H9 (cell line): Measurements from ENCODE around the gene ARHGAP15. TPM values are rescaled to one million over a fixed set of nuclear protein-coding genes. Genes with fewer than 3 reads are reported as not detected.

Experiments used
- DNase-seq: peaks from one replicate; pipeline ENCODE4 v3.0.0-alpha.2; 2017
- H2AFZ ChIP-seq: one replicate; pipeline ENCODE4 v1.6.1; 2013; ENCODE audit warnings: mild to moderate bottlenecking, low read length, control low read depth, moderate library complexity
- H2AK5ac ChIP-seq: 2 replicates; pipeline ENCODE4 v1.6.1; 2013; ENCODE audit warnings: low read length, control low read depth, mixed read lengths; ENCODE audit not compliant: insufficient read length
- H2BK120ac ChIP-seq: one replicate; pipeline ENCODE4 v1.6.1; 2013; ENCODE audit warnings: low read depth, mild to moderate bottlenecking, low read length, control low read depth, inconsistent platforms; ENCODE audit not compliant: poor library complexity, severe bottlenecking
- H2BK12ac ChIP-seq: 2 replicates; pipeline ENCODE4 v1.6.1; 2013; ENCODE audit warnings: low read length, control low read depth, mixed read lengths, low read depth; ENCODE audit not compliant: insufficient read length
- H2BK15ac ChIP-seq: 2 replicates; pipeline ENCODE4 v1.6.1; 2013; ENCODE audit warnings: low read depth, low read length, control low read depth
- H2BK20ac ChIP-seq: one replicate; pipeline ENCODE4 v1.6.1; 2013; ENCODE audit warnings: low read depth, mild to moderate bottlenecking, low read length, control low read depth, inconsistent platforms; ENCODE audit not compliant: poor library complexity, severe bottlenecking
- H2BK5ac ChIP-seq: 2 replicates; pipeline ENCODE4 v1.6.1; 2013; ENCODE audit warnings: low read length, control low read depth, mixed read lengths; ENCODE audit not compliant: insufficient read length
- H3K14ac ChIP-seq: 2 replicates; pipeline ENCODE4 v1.6.1; 2013; ENCODE audit warnings: low read length, control low read depth; ENCODE audit not compliant: insufficient read depth
- H3K18ac ChIP-seq: 2 replicates; pipeline ENCODE4 v1.6.1; 2013; ENCODE audit warnings: low read depth, mild to moderate bottlenecking, mixed read lengths, low read length, control low read depth; ENCODE audit not compliant: insufficient read length
- H3K23ac ChIP-seq: 2 replicates; pipeline ENCODE4 v1.6.1; 2013; ENCODE audit warnings: low read length, control low read depth, mixed read lengths, low read depth; ENCODE audit not compliant: insufficient read length
- H3K23me2 ChIP-seq: 2 replicates; pipeline ENCODE4 v1.6.1; 2013; ENCODE audit warnings: low read depth, mild to moderate bottlenecking, mixed read lengths, low read length, control low read depth; ENCODE audit not compliant: insufficient read length, poor library complexity, severe bottlenecking
- H3K27ac ChIP-seq: 2 replicates; pipeline ENCODE4 v1.5.1; 2013; ENCODE audit warnings: low read length, control low read depth, mixed read lengths, low read depth; ENCODE audit not compliant: insufficient read length
- H3K27me3 ChIP-seq: 2 replicates; pipeline ENCODE4 v1.6.1; 2013; ENCODE audit warnings: low read length, control low read depth, inconsistent platforms; ENCODE audit not compliant: insufficient read depth
- H3K4ac ChIP-seq: 2 replicates; pipeline ENCODE4 v1.6.1; 2013; ENCODE audit warnings: low read depth, mild to moderate bottlenecking, control low read depth, inconsistent platforms, low read length, moderate library complexity
- H3K4me1 ChIP-seq: 2 replicates; pipeline ENCODE4 v1.6.1; 2013; ENCODE audit warnings: low read length, control low read depth, inconsistent platforms; ENCODE audit not compliant: insufficient read depth
- H3K4me2 ChIP-seq: 2 replicates; pipeline ENCODE4 v1.6.1; 2013; ENCODE audit warnings: low read length, control low read depth, mixed read lengths; ENCODE audit not compliant: insufficient read length, insufficient read depth
- H3K56ac ChIP-seq: 2 replicates; pipeline ENCODE4 v1.6.1; 2013; ENCODE audit warnings: low read depth, mild to moderate bottlenecking, mixed read lengths, low read length, control low read depth; ENCODE audit not compliant: insufficient read length
- H3K79me1 ChIP-seq: 2 replicates; pipeline ENCODE4 v1.6.1; 2013; ENCODE audit warnings: low read depth, mild to moderate bottlenecking, moderate library complexity, low read length, control low read depth, inconsistent platforms; ENCODE audit not compliant: insufficient read depth, poor library complexity, severe bottlenecking
- H3K79me2 ChIP-seq: 2 replicates; pipeline ENCODE4 v1.6.1; 2013; ENCODE audit warnings: low read length, control low read depth, inconsistent platforms; ENCODE audit not compliant: insufficient read depth
- H3K9ac ChIP-seq: 2 replicates; pipeline ENCODE4 v1.6.1; 2013; ENCODE audit warnings: low read length, control low read depth, mixed read lengths; ENCODE audit not compliant: insufficient read length; ENCODE audit errors: extremely low read depth
- H3K9me3 ChIP-seq: one replicate; pipeline ENCODE4 v1.6.1; 2013; ENCODE audit warnings: low read depth, low read length, inconsistent platforms; ENCODE audit not compliant: control insufficient read depth
- H3T11ph ChIP-seq: one replicate; pipeline ENCODE4 v1.6.1; 2013; ENCODE audit warnings: mild to moderate bottlenecking, low read length, control low read depth, inconsistent platforms
- H4K20me1 ChIP-seq: one replicate; pipeline ENCODE4 v1.6.1; 2013; ENCODE audit not compliant: control insufficient read depth, insufficient read length, insufficient read depth
- H4K5ac ChIP-seq: 2 replicates; pipeline ENCODE4 v1.6.1; 2013; ENCODE audit warnings: low read depth, mild to moderate bottlenecking, mixed read lengths, low read length, control low read depth; ENCODE audit not compliant: insufficient read length
- H4K8ac ChIP-seq: replicated peaks from 2 replicates; pipeline ENCODE4 v1.6.1; 2013; ENCODE audit warnings: low read length, control low read depth, mixed read lengths, low read depth; ENCODE audit not compliant: insufficient read length
- H4K91ac ChIP-seq: 2 replicates; pipeline ENCODE4 v1.6.1; 2013; ENCODE audit warnings: low read depth, mild to moderate bottlenecking, moderate library complexity, mixed read lengths, low read length, control low read depth; ENCODE audit not compliant: insufficient read length
- H3K27ac Mint-ChIP-seq, 3 experiments: 2 replicates in 2 of 3; 3 replicates in 1 of 3; pipeline ENCODE4 v1.8.0; 2020 to 2021; ENCODE audit warnings: mixed read lengths in 3 of 3, mild to moderate bottlenecking in 1 of 3, moderate library complexity in 1 of 3
- H3K27me3 Mint-ChIP-seq: 2 replicates; pipeline ENCODE4 v1.8.0; 2021; ENCODE audit warnings: low read depth, mild to moderate bottlenecking, moderate library complexity, mixed read lengths
- H3K36me3 Mint-ChIP-seq, 3 experiments: 2 replicates in 2 of 3; 3 replicates in 1 of 3; pipeline ENCODE4 v1.8.0; 2020 to 2021; ENCODE audit warnings: low read depth in 3 of 3, mixed read lengths in 3 of 3; ENCODE audit not compliant: insufficient read depth in 1 of 3
- H3K4me1 Mint-ChIP-seq, 2 experiments: 2 replicates each; pipeline ENCODE4 v1.8.0; 2020; ENCODE audit warnings: mixed read lengths in 2 of 2
- H3K4me3 Mint-ChIP-seq, 2 experiments: 2 replicates in 1 of 2; 3 replicates in 1 of 2; pipeline ENCODE4 v1.8.0; 2020 to 2021; ENCODE audit warnings: mild to moderate bottlenecking in 2 of 2, mixed read lengths in 2 of 2, moderate library complexity in 1 of 2
- H3K9me3 Mint-ChIP-seq, 2 experiments: 2 replicates in 1 of 2; 3 replicates in 1 of 2; pipeline ENCODE4 v1.8.0; 2020; ENCODE audit warnings: mild to moderate bottlenecking in 2 of 2, mixed read lengths in 2 of 2, moderate library complexity in 1 of 2
- CTCF ChIP-seq: fragments of 200-600 bp; sonication (generic); conservative IDR thresholded peaks from 3 replicates; pipeline ENCODE4 v1.8.0; 2021; ENCODE audit warnings: antibody characterized with exemption, mild to moderate bottlenecking
- WGBS: extraction: QIAGEN DNeasy Blood & Tissue Kit; methylation state at CpG from one replicate; pipeline ENCODE4 v1.1.7; 2013; ENCODE audit warnings: missing lambda C conversion rate, low lambda C conversion rate, mixed read lengths; ENCODE audit not compliant: insufficient read length; ENCODE audit errors: extremely low coverage; 5-methylcytosine and 5-hydroxymethylcytosine counted together
- total RNA-seq: library from RNA; stranded (reverse); gene quantifications from 2 replicates; pipeline ENCODE4 v1.2.1, GENCODE V29; 2021

The ARHGAP15 gene
- total RNA-seq, 1 experiment from 2014 or later, result not detected

- no peaks in the 10 kb centered on the region for H3K23me2 ChIP-seq
- no peak overlapping the region for H2BK15ac ChIP-seq
- no peak overlapping the region for H3K18ac ChIP-seq
- no peak overlapping the region for H3K4ac ChIP-seq
- no peaks in the 10 kb centered on the region for H3K79me1 ChIP-seq
- no peak overlapping the region for H3K27ac ChIP-seq
- no peak overlapping the region for H4K5ac ChIP-seq
- no peak for DNase-seq
- H3K9me3 ChIP-seq, result no peaks in the 10 kb centered on the region
- H2BK20ac ChIP-seq, result no peak overlapping the region
- H3K36me3 Mint-ChIP-seq, result no peaks in the 10 kb centered on the region
- H4K91ac ChIP-seq, result no peak overlapping the region
- H2AK5ac ChIP-seq, result no peak overlapping the region
- H3K56ac ChIP-seq, result no peak overlapping the region
- no peak overlapping the region for H2BK12ac ChIP-seq
- H3K4me1 ChIP-seq, result peaks cover 6% of the 10 kb centered on the region; the same call in 1 of the 2 replicates
- H3K27me3 Mint-ChIP-seq, result no peaks in the 10 kb centered on the region
- no peak overlapping the region for H3K9ac ChIP-seq
- H3K79me2 ChIP-seq, result no peaks in the 10 kb centered on the region
- H4K20me1 ChIP-seq, result no peaks in the 10 kb centered on the region
- H3K4me2 ChIP-seq, result no peak overlapping the region
- H2BK120ac ChIP-seq, result no peak overlapping the region
- no peak overlapping the region for H3K4me3 Mint-ChIP-seq
- H3T11ph ChIP-seq, result no peak overlapping the region
- no peaks in the 10 kb centered on the region for H3K9me3 Mint-ChIP-seq
- WGBS, result no CpG with 5 or more reads among the region's 5 CpGs
- H2BK5ac ChIP-seq, result no peak overlapping the region
- no peaks in the 10 kb centered on the region for H3K27me3 ChIP-seq
- H3K27ac Mint-ChIP-seq, result peak overlapping the region in 2 of 3 experiments; percentile 40 to 72; a peak in 3 of 7 replicates
- H2AFZ ChIP-seq, result no peak overlapping the region
- H4K8ac ChIP-seq, result no peak overlapping the region
- H3K14ac ChIP-seq, result no peak overlapping the region; the same call in 1 of the 2 replicates
- peaks cover 48 to 53% of the 10 kb centered on the region in 2 experiments for H3K4me1 Mint-ChIP-seq
- no peak for TF ChIP-seq CTCF
- no peak overlapping the region for H3K23ac ChIP-seq
Observed at GRCh38 chr2:143692967-143693366, 563.7 kb downstream of the ARHGAP15 start.
